HG03280 (cell line): ENCODE results near the gene STK32B.
"Not testable (repeated sequence)": the region's sequence is repeated elsewhere in the genome, so short reads cannot be mapped to it uniquely, and the experiment has no call there.

ENCODE experiments used
- ATAC-seq: cut with Tn5 transposase; IDR thresholded peaks from one replicate; pipeline ENCODE4 v1.9.1; 2021; ENCODE audit warnings: mild to moderate bottlenecking, moderate library complexity; ENCODE audit not compliant: unreplicated experiment

STK32B gene

GRCh38 chr4:5200513-5200912 lies 149.2 kb downstream of the STK32B start:
- ATAC-seq, result no peak

DNA sequence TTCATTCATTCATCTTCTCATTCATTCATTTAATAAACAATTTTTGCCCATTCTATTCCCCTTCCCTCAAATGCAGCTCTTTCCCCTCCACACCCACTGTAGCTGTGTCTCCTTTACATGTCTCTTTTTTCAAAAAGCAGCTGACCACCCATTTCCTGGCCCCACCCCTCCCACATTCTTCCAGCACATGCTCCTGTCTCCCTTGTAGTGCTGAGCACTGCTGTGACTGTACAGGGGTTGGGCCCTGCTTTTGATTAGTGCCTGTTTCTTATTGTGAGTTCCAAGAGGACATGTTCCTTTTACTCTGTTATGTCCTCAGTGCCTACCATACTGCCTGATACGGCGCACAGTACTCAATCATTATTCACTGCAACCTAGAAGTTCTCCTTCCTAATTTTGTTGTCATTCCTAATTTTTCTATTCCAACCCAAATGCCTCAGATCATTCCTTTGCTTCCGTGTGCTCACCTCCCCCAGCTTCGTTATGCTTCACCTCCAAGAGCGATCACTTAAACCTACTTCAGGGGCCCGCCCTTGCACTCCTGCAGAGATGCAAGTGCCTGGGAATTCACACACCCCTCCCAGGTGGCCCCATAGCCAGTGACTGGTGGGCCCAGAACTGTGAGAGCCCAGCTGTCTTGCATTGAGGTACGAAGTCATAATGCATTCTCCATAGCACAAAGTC lies 152.2 kb downstream of the STK32B start:
- ATAC-seq, result no peak

GRCh38 chr4:5203993-5204310 lies 152.7 kb downstream of the STK32B start:
- no peak for ATAC-seq

DNA sequence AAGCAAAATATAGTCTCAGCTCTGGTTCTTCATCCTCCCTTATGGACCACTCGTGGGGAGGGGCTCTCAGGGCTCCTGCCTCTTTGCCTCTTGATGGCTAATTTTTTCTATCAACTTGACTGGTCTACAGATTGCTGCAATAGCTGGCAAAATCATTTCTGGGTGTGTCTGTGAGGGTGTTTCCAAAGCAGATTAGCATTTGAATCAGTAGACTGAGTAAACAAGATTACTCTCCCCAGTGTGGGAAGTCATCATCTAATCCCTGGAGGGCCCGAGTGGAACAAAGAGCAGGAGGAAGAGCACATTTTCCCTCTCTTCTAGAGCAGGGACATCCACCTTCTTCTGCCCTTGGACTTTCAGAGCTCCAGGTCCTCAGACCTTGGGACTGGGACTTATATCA lies 153.5 kb downstream of the STK32B start:
- no peak for ATAC-seq

GRCh38 chr4:5206016-5206790 lies 154.9 kb downstream of the STK32B start:
- ATAC-seq, result no peak

DNA sequence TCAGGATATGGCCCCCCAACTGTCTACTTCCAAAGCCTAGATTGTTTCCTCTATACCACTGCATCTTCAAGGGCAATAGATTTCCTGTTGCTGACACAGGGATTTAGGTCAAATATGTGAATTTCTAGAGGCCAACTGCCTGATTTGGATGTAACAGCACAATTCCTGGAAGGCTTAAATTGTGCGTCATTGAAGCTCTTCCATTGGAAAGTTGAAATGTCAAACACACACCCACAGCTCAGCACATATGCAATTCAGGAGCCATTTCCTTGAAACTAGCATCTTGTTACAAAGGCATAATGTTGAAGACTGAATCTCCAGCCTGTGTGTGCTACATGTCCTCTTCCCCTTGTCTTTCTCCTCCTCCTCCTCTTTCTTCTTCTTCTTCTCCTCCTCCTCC lies 158.6 kb downstream of the STK32B start:
- ATAC-seq, result no peak

DNA sequence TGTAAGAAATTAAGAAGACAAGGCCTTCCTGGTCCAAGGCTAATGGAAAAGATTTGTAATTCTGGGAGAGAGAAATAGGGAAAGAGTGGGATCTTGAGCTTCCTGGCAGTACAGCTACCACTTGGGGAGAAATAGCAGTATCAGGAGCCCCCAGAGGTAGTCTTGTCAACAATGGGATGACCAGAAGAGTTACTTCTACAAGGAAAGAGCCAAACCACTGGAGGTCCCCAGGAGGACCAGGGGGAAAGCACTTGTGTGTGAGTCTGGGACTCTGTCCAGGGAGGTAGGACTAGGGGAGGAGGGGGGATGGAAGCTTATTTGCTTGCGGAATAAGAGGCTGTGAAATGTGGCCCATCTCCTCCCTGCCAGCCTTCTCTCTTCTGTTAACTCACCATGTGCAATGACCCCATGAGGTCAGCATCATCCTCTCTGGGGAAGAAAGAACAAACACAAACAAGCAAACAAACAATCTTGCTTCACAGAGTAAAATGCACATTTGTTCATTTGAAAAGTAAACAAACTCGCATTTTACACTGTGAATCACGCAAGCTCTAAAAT lies 160.1 kb downstream of the STK32B start:
- no peak for ATAC-seq

DNA sequence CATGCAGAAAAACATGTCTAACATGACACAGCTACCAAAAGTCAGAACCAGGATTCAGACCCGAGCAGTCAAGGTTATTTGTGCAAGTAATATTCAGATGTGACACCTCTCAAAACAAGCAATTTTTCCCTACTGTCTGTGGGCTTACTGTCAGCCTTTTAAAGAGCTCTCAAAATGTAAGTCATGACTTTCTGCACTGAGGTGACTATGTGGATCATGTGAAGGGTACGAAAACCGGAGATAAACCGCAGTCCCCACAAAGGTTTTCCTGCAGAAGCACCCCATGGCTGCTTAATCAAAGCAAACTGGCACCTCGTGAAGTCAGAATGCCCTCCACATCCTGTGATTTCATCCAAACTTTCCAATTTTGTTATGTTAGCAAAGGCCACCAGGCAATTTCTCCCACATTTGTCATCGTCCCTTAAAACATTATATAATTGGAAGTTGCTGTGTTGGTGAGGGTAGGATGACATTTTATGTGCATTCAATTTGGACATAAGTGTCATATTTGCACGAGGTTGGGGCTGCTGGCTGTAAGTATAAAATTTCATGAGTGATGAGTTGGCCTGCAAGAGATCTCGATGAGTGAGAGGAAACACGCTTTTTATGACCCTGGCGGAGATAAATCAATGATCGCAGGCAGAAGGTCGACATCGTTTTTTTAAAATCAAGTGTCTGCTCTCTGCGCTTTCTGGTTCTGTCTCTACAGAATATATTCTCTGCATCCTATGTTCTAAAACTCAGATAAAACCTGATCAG lies 161.2 kb downstream of the STK32B start:
- no peak for ATAC-seq

DNA sequence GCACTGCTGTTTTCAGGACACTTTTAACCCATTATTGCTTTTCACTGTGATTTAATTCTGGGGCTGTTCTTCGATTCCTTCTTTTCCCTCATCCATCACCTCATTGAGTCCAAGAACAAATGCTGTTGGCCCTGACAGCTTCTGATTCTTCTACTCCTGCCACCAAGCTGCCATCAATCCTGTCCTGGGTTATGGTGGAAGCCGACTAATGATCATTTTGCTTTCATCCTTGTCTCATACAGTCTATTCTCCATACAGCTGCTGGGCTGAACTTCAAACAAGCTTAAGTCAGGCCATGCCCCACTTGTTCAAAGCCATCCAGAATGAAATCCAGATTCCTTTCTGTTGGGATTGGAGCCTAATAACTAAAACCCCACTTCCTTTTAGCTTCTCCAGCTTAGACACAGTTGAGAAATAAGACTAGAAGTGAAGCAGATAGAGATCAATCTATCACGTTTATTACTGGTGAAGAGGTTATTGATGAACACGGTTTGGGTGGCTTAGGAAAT lies 161.9 kb downstream of the STK32B start:
- no peak for ATAC-seq

- ATAC-seq, result no peak
Observed at GRCh38 chr4:5215321-5215720, 164.0 kb downstream of the STK32B start.

- ATAC-seq, result no peak
Observed at GRCh38 chr4:5217421-5217820, 166.1 kb downstream of the STK32B start.

- no peak for ATAC-seq
Observed at GRCh38 chr4:5218376-5219069, 167.2 kb downstream of the STK32B start.

GRCh38 chr4:5220028-5220427 lies 168.7 kb downstream of the STK32B start:
- ATAC-seq, result no peak

- no peak for ATAC-seq
Observed at GRCh38 chr4:5222047-5222446, 170.8 kb downstream of the STK32B start.

DNA sequence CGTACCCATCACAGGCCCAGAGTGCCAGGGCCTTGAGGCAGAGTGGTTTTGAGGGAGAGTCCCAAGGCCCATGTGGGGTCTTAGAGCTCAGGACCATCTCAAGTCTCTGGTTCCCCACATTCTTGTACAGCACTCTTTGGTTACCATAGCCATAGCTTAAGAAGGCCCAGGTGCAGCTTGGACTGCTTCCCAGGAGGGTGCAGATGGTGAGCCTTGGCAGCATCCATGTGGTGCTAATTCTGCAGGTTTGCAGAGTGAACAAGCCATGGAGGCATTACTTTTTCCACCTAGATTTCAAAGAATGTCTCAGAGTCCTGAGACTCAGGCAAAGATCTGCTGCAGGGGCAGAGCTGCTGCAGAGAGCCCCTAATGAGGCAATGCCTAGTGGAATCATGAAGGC lies 171.7 kb downstream of the STK32B start:
- ATAC-seq, result no peak

DNA sequence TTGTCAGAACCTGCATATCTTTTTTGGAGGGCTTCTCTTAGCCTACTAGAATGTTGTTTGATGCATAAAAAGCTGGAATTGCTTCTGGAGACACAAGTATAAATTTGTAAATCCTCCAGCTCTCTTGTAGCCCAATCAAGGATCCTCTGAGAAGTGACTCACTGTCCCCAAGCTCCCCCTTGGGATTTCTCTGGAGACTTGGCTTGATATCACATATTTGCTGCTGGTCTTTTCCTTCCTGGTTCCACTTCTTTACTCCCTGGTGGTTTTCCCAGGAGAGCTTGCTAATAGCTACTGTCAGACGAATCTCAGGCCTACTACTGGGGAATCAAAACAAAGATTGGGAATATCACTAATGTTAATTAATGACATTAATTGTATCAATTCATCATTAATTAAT lies 173.1 kb downstream of the STK32B start:
- no peak for ATAC-seq

- no peak for ATAC-seq
Observed at GRCh38 chr4:5232549-5232948, 181.3 kb downstream of the STK32B start.

- no peak for ATAC-seq
Observed at GRCh38 chr4:5237086-5237660, 185.9 kb downstream of the STK32B start.

GRCh38 chr4:5238173-5238572 lies 186.9 kb downstream of the STK32B start:
- ATAC-seq, result no peak

DNA sequence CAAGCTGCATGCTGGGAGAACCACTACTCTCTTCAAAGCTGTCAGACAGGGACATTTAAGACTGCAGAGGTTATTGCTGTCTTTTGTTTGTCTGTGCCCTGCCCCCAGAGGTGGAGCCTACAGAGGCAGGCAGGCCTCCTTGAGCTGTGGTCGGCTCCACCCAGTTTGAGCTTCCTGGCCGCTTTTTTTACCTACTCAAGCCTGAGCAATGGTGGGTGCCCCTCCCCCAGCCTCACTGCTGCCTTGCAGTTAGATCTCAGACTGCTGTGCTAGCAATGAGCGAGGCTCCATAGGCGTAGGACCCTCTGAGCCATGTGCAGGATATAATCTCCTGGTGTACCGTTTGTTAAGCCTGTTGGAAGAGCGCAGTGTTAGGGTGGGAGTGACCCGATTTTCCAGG lies 195.8 kb downstream of the STK32B start:
- not testable (repeated sequence) for ATAC-seq

DNA sequence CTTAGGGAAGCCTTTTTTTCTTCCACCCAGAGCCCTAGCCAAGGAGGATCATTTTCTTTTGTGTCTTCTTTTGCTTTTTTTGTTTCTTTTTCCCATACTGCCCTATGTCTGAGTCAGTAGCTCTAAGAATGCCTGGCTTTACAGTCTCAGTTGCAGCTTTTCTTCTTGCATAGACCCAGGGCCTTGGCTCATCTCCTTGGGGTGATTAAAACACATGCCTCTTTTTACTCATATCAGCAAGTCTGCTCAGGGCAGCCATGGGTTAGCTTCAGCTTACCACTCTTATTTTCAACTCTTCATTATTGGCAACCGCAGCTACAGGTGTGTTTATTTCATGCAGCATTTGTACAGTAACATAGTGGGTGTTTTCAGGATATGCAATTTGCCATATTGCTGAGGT lies 196.5 kb downstream of the STK32B start:
- ATAC-seq, result no peak
